Dermis microvascular lymphatic vessel endothelial cell (primary cell): ENCODE results near the gene WWC2. TPM values are rescaled to one million over a fixed set of nuclear protein-coding genes. Genes with fewer than 3 reads are reported as not detected.
A peak's percentile ranks its signal among the peaks of the same experiment; 100 is the strongest.
"Not testable (repeated sequence)": the region's sequence is repeated elsewhere in the genome, so short reads cannot be mapped to it uniquely, and the experiment has no call there.

Source experiments
- DNase-seq, 2 donors: peaks; one replicate each; pipeline versions ENCODE4 v3.0.0 to v3.0.0-alpha.2; 2010; ENCODE audit warnings: low read depth in 2 of 2
- total RNA-seq: library from RNA; depleted of rRNA; stranded (reverse); fragments of >200 nt; gene quantifications from 2 replicates; pipeline ENCODE4 v1.2.1, GENCODE V29; 2014

The WWC2 gene
- total RNA-seq, 1 donor from 2014 or later: 20.3 TPM

DNA sequence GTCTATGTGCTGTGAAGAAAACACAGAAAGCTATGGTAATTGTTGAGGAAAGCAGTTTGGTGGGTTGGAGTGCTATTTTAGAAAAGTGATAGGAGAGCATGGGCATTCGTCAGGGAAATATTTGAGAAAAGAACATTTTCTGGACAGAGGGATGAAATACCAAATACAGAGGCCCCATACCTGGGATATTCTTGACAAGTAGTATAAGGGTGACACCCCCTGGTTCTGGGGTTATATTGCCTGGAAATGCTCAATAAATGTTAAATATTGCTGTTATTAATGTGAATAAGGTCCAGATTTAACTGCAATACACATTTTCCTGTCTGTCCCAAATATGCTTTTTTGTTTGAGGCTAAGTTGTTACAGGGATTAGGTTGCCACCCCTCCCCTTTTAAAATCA lies 42.9 kb downstream of the WWC2 start:
- no peak for DNase-seq

DNA sequence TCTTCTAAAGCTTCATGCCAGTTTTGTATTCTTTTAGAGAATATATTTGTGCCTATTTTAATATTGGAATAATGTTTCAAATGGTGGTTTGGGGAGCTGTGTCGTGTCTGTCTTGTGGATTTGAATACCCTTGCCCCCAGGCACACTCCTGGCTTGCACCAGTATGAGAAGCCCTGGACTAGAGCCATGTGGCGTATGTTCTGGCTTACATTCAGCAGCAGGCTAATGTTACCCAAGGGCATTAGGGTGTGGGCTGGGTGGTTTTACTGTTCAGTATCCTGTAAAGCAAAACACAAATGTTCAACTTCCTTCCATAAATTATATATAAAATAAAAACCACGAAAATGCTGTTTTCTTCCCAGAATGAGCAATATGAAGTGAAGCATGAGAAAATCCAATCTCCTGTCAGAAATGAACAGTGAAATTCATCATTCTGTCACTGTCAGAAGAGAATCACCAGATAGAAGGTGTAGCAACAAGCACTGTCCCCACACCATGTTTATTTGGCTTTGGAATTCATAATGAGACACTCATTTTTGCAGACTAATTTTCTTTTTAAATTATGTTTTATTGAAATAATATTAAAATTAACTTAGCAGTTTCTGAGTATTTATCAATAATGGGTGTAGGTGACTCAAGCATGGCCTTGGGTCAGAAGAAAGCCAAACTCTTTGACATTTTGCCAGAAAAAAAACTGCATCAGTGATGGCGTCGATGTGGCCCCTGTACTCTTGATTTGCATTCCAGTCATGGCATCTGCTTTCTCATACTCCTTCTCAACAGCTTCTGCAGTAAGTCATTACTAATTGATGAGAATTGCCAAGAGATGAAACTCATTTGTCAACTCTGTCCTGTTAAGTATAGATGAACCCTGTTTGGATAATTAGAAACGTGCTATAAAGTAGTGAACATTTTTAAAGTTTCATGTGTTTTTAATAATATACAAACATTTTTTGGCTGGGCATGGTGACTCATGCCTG lies 43.8 kb downstream of the WWC2 start:
- DNase-seq: peak; percentile 25 to 58

DNA sequence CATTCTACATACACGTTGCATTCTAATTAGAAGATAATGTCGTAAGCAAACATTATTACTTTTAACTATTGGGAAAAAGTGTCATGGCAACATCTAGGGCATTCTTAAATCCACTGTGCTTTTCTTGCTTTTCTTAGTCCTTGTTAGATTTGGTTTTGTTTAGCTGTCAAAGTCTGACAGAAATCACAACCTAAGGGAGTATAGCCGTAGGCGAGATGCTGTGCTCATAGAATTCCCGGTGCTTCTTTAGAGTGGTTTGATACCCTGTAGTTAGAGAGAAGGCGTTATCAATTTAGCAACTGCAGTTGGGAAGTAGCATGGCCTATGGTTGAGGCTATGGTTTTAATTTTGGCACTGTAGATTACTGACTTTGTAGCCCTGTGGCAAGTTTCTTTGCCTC lies 45.7 kb downstream of the WWC2 start:
- no peak for DNase-seq

DNA sequence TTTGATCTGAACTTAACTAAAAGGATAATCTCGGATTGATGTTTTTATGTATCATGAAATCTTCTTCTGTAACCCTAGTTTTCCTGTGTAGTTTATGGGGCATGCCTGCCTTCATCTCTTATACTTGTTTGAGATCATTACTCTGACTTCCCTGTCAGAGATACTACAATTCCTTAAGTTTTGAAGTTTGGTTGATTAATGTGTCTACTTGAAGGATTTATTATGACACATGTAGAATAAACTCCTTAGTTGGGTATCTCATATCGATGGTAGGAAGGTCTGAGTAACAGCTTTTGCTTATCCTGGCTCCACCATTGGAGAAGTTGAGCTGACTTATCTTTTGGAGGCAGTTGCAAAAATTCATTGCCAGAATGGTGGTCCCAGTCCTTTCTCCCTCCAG lies 46.7 kb downstream of the WWC2 start:
- no peak for DNase-seq

DNA sequence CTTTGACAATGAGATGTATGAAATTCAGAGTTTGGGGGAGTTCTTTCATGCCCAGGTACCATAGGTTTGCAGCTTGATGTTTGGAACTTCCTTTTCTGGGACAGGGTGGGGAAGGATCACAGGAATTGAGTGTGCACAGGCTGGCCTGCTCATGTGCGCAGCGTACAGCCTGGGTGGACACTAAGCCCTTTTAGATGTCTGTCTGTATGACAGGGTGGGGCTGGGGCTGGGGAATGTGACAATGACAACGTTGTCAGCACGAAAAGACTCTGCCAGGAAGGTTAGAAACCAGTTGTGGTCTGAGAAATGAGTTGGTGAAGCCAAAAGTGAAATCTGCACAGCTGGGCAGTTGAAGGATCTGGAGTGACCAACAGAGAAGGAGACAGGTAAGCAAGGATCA lies 47.4 kb downstream of the WWC2 start:
- no peak for DNase-seq

- no peak for DNase-seq
These were observed 48.1 kb downstream of the WWC2 start for GRCh38 chr4:183147196-183147595.

- no peak for DNase-seq
These were observed 48.9 kb downstream of the WWC2 start for GRCh38 chr4:183147983-183148382.

- DNase-seq: no peak
These were observed 50.8 kb downstream of the WWC2 start for GRCh38 chr4:183149616-183150539.

DNA sequence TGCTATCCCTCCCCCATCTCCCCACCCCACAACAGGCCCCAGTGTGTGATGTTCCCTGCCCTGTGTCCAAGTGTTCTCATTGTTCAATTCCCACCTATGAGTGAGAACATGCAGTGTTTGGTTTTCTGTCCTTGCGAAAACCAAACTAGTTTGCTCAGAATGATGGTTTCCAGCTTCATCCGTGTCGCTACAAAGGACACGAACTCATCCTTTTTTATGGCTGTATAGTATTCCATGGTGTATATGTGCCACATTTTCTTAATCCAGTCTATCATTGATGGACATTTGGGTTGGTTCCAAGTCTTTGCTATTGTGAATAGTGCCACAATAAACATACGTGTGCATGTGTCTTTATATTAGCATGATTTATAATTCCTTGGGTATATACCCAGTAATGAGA lies 51.6 kb downstream of the WWC2 start:
- DNase-seq: not testable (repeated sequence)

GRCh38 chr4:183152232-183152631 lies 53.2 kb downstream of the WWC2 start:
- DNase-seq: not testable (repeated sequence)

DNA sequence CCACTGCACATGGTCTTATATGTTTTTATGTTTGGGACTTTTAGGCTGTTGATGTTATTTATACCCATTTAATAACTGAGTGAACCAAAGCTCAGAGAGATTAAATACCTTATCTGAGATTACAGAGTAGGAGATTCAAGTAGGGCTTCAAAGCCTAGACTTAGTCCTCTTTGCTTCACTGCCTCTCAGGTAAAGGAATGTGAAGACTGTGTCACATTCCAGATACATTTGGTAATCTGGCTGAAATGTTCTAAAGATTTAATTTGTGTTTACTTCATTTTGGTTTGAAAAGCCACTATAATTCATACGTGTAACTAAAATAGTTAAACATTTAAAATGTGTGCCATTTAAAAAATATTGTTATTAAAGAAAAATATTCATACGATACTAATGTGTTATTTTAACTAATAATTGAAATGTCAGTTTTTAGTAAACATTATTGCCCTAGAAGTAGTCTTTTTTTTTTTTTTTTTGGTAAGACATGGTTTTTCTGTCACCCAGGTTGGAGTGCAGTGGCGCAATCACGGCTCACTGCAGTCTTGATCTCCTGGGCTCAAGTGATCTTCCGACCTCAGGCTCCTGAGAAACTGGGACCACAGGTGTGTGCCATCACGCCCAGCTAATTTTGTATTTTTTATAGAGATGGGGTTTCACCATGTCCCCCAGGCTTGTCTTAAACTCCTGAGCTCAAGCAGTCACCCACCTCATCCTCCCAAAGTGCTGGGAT lies 54.3 kb downstream of the WWC2 start:
- no peak for DNase-seq

GRCh38 chr4:183154701-183155391 lies 55.8 kb downstream of the WWC2 start:
- no peak for DNase-seq

GRCh38 chr4:183155450-183156184 lies 56.6 kb downstream of the WWC2 start:
- DNase-seq: no peak

DNA sequence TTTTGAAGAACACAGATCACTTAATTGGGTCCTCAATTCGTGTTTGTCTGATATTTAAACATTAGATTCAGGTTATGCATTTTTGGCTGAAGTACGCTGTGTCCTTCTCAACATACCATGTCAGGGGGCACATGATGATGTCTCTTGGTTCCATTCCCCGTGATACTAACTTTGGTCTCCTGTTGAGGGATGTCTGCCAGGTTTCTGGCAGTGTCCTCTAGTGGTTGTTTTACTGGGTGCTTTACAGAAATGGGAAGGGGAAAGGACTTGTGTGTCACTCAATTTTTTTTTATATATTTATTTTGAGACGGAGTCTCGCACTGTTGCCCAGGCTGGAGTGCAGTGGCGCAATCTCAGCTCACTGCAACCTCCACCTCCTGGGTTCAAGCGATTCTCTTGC lies 58.2 kb downstream of the WWC2 start:
- no peak for DNase-seq

DNA sequence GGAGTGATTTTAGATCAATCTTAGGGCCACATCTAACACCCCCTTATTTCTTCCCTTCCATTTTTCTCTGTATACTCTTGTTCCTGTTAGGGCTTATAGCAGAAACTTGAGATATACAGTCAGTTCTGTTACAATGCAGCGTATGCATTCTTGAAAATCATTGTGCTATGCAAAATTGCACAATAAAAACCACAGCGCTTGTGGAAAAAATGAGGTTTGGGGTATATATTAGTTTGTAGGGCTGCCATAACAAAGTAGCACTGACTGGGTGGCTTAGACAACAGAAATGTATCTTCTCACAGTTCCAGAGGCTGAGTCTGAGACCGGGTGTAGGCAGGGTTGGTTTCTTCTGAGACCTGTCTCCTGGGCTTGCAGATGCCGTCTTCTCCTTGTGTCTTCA lies 59.0 kb downstream of the WWC2 start:
- DNase-seq: no peak

GRCh38 chr4:183161630-183162029 lies 62.6 kb downstream of the WWC2 start:
- DNase-seq: no peak

- DNase-seq: no peak
These were observed 64.1 kb downstream of the WWC2 start for GRCh38 chr4:183163135-183163534.

- DNase-seq: no peak
These were observed 65.9 kb downstream of the WWC2 start for GRCh38 chr4:183164963-183165362.

DNA sequence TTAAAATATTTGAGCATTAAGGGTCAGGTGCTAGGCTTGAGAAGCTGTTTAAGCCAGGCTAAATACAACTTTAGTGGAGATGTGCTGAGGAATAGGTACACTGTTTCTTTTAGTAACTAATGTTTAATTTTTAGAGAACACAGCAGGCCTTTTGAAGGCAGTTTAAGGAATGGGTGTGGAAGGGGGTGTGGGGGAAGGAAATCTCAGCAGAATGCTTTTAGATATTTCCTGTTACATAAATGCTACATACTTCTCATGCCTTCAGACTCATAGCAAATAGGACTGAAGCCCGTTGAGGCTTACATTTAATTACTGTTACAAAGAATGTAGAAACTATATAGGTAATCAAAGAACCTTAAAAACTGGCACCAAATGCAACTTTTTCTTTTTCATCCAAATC lies 66.3 kb downstream of the WWC2 start:
- peak in 1 of 2 donors; percentile 16 for DNase-seq

GRCh38 chr4:183170894-183171293 lies 71.8 kb downstream of the WWC2 start:
- no peak for DNase-seq
